NT2/D1 (cell line): Measurements from ENCODE around the gene ATP8B3.

Experiments
- SUZ12 ChIP-seq: IDR thresholded peaks from 2 replicates; pipeline ENCODE4 v1.6.1; 2011; ENCODE audit not compliant: insufficient read length, insufficient read depth; ENCODE audit errors: extremely low read depth
- YY1 ChIP-seq: IDR thresholded peaks from 2 replicates; pipeline ENCODE4 v1.6.1; 2011; ENCODE audit not compliant: insufficient read length, insufficient read depth
- ZNF274 ChIP-seq: IDR thresholded peaks from 2 replicates; pipeline ENCODE4 v1.6.1; 2011; ENCODE audit warnings: mild to moderate bottlenecking, low read depth, low read length

GRCh38 chr19:1811472-1811894, 593 bp downstream of the ATP8B3 start:
- TF ChIP-seq SUZ12 (no peak), ZNF274 (no peak), YY1 (no peak)
